Omental fat pad (tissue), 4 donors: ENCODE measurements around the gene ZFTA. TPM values are rescaled to one million over a fixed set of nuclear protein-coding genes. Genes with fewer than 3 reads are reported as not detected.
A peak's percentile ranks its signal among the peaks of the same experiment; 100 is the strongest.

Experiments
- ATAC-seq: fragments of 150-250 bp; one replicate; pipeline ENCODE4 v1.9.1; 2016; ENCODE audit warnings: mild to moderate bottlenecking, moderate library complexity; ENCODE audit not compliant: low FRiP score
- DNase-seq: peaks from one replicate; pipeline ENCODE4 v3.0.0-alpha.2; 2019; ENCODE audit warnings: low spot score
- CTCF ChIP-seq, 3 donors: fragments of 450-650 bp; IDR thresholded peaks; one replicate each; pipeline ENCODE4 v1.5.1; 2016 to 2017; ENCODE audit warnings: antibody characterized with exemption in 3 of 3, mild to moderate bottlenecking in 3 of 3, moderate library complexity in 2 of 3
- total RNA-seq, 4 donors: library from RNA; depleted of rRNA; stranded (reverse); fragments of >200 nt; gene quantifications; one replicate each; pipeline ENCODE4 v1.1.0, GENCODE V29; 2016

The ZFTA gene
- total RNA-seq, 4 donors from 2014 or later: 10.7 to 18.3 (median 15.6) TPM

- no peak for TF ChIP-seq CTCF (IDR thresholded peaks at IDR 0.05)
- DNase-seq: no peak
- ATAC-seq: peak; percentile 0
Observed at GRCh38 chr11:63761931-63762653, 6.5 kb downstream of the ZFTA start.

GRCh38 chr11:63761188-63761587, 7.4 kb downstream of the ZFTA start:
- no peak for TF ChIP-seq CTCF (IDR thresholded peaks at IDR 0.05)
- ATAC-seq: no peak

GRCh38 chr11:63760487-63761079, 8.0 kb downstream of the ZFTA start:
- DNase-seq (no peak), ATAC-seq (no peak)
- no peak for TF ChIP-seq CTCF (IDR thresholded peaks at IDR 0.05)

More at GRCh38 chr11:63761188-63761587, 7.4 kb downstream of the ZFTA start:
- no peak for DNase-seq

GRCh38 chr11:63756919-63757761, 11.4 kb downstream of the ZFTA start:
- ATAC-seq: no peak
- no peak for TF ChIP-seq CTCF (IDR thresholded peaks at IDR 0.05)
- no peak for DNase-seq

GRCh38 chr11:63749624-63750023, 19.0 kb downstream of the ZFTA start:
- DNase-seq (no peak), ATAC-seq (no peak)
- no peak for TF ChIP-seq CTCF (IDR thresholded peaks at IDR 0.05)

- ATAC-seq: no peak
- DNase-seq: no peak
- no peak for TF ChIP-seq CTCF (IDR thresholded peaks at IDR 0.05)
Observed at GRCh38 chr11:63747011-63747410, 21.6 kb downstream of the ZFTA start.
